ENCODE results near the gene NPAS2. TPM values are rescaled to one million over a fixed set of nuclear protein-coding genes. Genes with fewer than 3 reads are reported as not detected.

The NPAS2 gene
- total RNA-seq, 2 donors from 2014 or later: 29.2 to 50.8 TPM

GRCh38 chr2:101038455-101039255 is 218.7 kb downstream of the NPAS2 start:
- no peaks in the 10 kb centered on the region for H3K9me3 ChIP-seq
- peaks cover 32% of the 10 kb centered on the region for H3K36me3 ChIP-seq
- no peak overlapping the region for H3K27ac ChIP-seq
- no peak overlapping the region for H3K4me3 ChIP-seq
- no peaks in the 10 kb centered on the region for H3K4me1 ChIP-seq (ENCODE audit: control insufficient read depth in 1 of 2, low read depth in 2 of 2)
- no peak for DNase-seq (ENCODE audit: low spot score)
- TF ChIP-seq CTCF (IDR thresholded peaks at IDR 0.05): peak; percentile 44
- ATAC-seq (ENCODE audit: insufficient number of reproducible peaks, low FRiP score, low read depth): no peak
- H3K27me3 ChIP-seq (replicated peaks; ENCODE audit: insufficient read depth): no peaks in the 10 kb centered on the region

- no peak overlapping the region for H3K27ac ChIP-seq
- no peak for TF ChIP-seq CTCF (IDR thresholded peaks at IDR 0.05)
- no peaks in the 10 kb centered on the region for H3K4me1 ChIP-seq (ENCODE audit: control insufficient read depth in 1 of 2, low read depth in 2 of 2)
- H3K27me3 ChIP-seq (replicated peaks; ENCODE audit: insufficient read depth): no peaks in the 10 kb centered on the region
- H3K4me3 ChIP-seq: no peak overlapping the region
- peaks cover 27% of the 10 kb centered on the region for H3K36me3 ChIP-seq
- no peaks in the 10 kb centered on the region for H3K9me3 ChIP-seq
- DNase-seq (ENCODE audit: low spot score) (no peak), ATAC-seq (ENCODE audit: insufficient number of reproducible peaks, low FRiP score, low read depth) (no peak)
Measured at GRCh38 chr2:101040072-101040471, 220.1 kb downstream of the NPAS2 start.

- Histone ChIP-seq H3K36me3 (peaks cover 21% of the 10 kb centered on the region), H3K27me3 (replicated peaks; ENCODE audit: insufficient read depth) (no peaks in the 10 kb centered on the region), H3K9me3 (no peaks in the 10 kb centered on the region), H3K4me1 (ENCODE audit: control insufficient read depth in 1 of 2, low read depth in 2 of 2) (no peaks in the 10 kb centered on the region), H3K27ac (no peak overlapping the region), H3K4me3 (no peak overlapping the region)
- ATAC-seq (ENCODE audit: insufficient number of reproducible peaks, low FRiP score, low read depth) (no peak), DNase-seq (ENCODE audit: low spot score) (no peak)
- TF ChIP-seq CTCF (IDR thresholded peaks at IDR 0.05): no peak
Measured at GRCh38 chr2:101040761-101041160, 220.8 kb downstream of the NPAS2 start.

- DNase-seq (ENCODE audit: low spot score) (no peak), ATAC-seq (ENCODE audit: insufficient number of reproducible peaks, low FRiP score, low read depth) (no peak)
- no peak for TF ChIP-seq CTCF (IDR thresholded peaks at IDR 0.05)
- no peak overlapping the region for H3K4me3 ChIP-seq
- H3K36me3 ChIP-seq: peaks cover 19% of the 10 kb centered on the region
- H3K9me3 ChIP-seq: no peaks in the 10 kb centered on the region
- H3K27ac ChIP-seq: no peak overlapping the region
- no peaks in the 10 kb centered on the region for H3K4me1 ChIP-seq (ENCODE audit: control insufficient read depth in 1 of 2, low read depth in 2 of 2)
- no peaks in the 10 kb centered on the region for H3K27me3 ChIP-seq (replicated peaks; ENCODE audit: insufficient read depth)
Measured at GRCh38 chr2:101041413-101041812, 221.5 kb downstream of the NPAS2 start.

- H3K4me3 ChIP-seq: no peak overlapping the region
- no peaks in the 10 kb centered on the region for H3K4me1 ChIP-seq (ENCODE audit: control insufficient read depth in 1 of 2, low read depth in 2 of 2)
- no peak for ATAC-seq (ENCODE audit: insufficient number of reproducible peaks, low FRiP score, low read depth)
- no peaks in the 10 kb centered on the region for H3K9me3 ChIP-seq
- TF ChIP-seq CTCF (IDR thresholded peaks at IDR 0.05): no peak
- no peak for DNase-seq (ENCODE audit: low spot score)
- H3K27ac ChIP-seq: no peak overlapping the region
- peaks cover 4% of the 10 kb centered on the region for H3K36me3 ChIP-seq
- no peaks in the 10 kb centered on the region for H3K27me3 ChIP-seq (replicated peaks; ENCODE audit: insufficient read depth)
Measured at GRCh38 chr2:101045330-101045729, 225.4 kb downstream of the NPAS2 start.

Other genes with a start within 250 kb of the NPAS2 start
- 100 to 1,000 TPM; 511 to 520 TPM for gene RPL31, start 182.2 kb downstream of the NPAS2 start, total RNA-seq